PC-3 (cell line): ENCODE results near the gene CCN6.

Source experiments
- EZH2 ChIP-seq: fragments of 300-600 bp; sonication (generic); IDR thresholded peaks from one replicate; pipeline ENCODE4 v1.6.1; 2017; ENCODE audit warnings: antibody characterized with exemption, mild to moderate bottlenecking, low read length; ENCODE audit not compliant: unreplicated experiment
- EZH2phosphoT487 ChIP-seq: fragments of 300-600 bp; sonication (generic); IDR thresholded peaks from 2 replicates; pipeline ENCODE4 v1.6.1; 2018; ENCODE audit warnings: mild to moderate bottlenecking, antibody characterized with exemption, low read length, borderline replicate concordance
- TF ChIP-seq, protein P1 (sequence below): fragments of 300-600 bp; sonication (generic); conservative IDR thresholded peaks from 2 replicates; pipeline ENCODE4 v1.5.1; 2017; ENCODE audit warnings: antibody characterized with exemption, low read depth, mild to moderate bottlenecking, low read length

DNA sequence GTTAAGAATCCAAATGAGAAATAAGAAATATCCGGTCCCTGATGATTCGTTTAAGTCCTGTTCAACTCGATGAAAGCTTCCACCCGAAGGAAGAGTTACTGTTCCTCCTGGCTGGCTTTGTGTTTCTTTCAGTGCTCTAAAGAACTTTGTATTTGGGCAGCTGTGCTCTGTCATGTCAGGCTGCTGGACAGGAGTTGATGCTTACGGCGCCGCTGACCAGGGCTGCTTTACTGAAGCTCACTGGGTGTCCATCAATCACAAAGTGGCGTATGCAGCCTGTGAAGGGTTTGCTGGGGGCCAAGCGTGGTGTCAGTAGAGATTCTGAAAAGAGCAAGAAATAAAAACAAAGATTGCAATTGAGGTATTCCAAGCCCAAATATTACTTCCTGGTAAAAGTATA lies 55.4 kb downstream of the CCN6 start:
- no peak for TF ChIP-seq EZH2phosphoT487
- TF ChIP-seq, protein P1, sequence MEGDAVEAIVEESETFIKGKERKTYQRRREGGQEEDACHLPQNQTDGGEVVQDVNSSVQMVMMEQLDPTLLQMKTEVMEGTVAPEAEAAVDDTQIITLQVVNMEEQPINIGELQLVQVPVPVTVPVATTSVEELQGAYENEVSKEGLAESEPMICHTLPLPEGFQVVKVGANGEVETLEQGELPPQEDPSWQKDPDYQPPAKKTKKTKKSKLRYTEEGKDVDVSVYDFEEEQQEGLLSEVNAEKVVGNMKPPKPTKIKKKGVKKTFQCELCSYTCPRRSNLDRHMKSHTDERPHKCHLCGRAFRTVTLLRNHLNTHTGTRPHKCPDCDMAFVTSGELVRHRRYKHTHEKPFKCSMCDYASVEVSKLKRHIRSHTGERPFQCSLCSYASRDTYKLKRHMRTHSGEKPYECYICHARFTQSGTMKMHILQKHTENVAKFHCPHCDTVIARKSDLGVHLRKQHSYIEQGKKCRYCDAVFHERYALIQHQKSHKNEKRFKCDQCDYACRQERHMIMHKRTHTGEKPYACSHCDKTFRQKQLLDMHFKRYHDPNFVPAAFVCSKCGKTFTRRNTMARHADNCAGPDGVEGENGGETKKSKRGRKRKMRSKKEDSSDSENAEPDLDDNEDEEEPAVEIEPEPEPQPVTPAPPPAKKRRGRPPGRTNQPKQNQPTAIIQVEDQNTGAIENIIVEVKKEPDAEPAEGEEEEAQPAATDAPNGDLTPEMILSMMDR: no peak
- TF ChIP-seq EZH2: no peak
